Activated naive CD4-positive, alpha-beta T cell treated with anti-CD3 and anti-CD28 coated beads, Interleukin-2, amount 50 U/mL, for 16 hours (primary cell): ENCODE measurements around the gene ZC3H7A.

Source experiments
- DNase-seq: peaks from one replicate; pipeline ENCODE4 v3.0.0-alpha.2; 2020

ZC3H7A gene

GRCh38 chr16:11768849-11769248 is 28.2 kb downstream of the ZC3H7A start:
- no peak for DNase-seq

DNA sequence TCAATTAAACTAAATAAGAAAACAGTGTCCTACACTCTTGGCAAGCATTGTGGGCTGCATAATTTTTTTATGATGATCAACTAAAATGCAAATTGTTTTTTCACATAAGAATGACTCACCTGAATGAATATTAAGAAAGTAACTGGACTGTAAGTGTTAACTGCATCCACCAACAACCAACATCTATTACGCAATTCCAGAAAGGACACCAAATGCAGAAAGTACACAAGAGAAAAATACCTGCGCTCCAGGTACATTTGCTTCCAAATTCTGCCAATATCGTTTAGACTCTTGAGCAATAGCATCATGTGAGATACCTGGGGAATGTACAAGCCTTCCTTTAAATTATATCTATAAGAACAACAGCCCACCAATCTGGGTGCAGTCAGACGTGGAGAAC is 34.6 kb downstream of the ZC3H7A start:
- no peak for DNase-seq

GRCh38 chr16:11759997-11760396 is 37.1 kb downstream of the ZC3H7A start:
- no peak for DNase-seq

GRCh38 chr16:11759163-11759834 is 37.8 kb downstream of the ZC3H7A start:
- no peak for DNase-seq

DNA sequence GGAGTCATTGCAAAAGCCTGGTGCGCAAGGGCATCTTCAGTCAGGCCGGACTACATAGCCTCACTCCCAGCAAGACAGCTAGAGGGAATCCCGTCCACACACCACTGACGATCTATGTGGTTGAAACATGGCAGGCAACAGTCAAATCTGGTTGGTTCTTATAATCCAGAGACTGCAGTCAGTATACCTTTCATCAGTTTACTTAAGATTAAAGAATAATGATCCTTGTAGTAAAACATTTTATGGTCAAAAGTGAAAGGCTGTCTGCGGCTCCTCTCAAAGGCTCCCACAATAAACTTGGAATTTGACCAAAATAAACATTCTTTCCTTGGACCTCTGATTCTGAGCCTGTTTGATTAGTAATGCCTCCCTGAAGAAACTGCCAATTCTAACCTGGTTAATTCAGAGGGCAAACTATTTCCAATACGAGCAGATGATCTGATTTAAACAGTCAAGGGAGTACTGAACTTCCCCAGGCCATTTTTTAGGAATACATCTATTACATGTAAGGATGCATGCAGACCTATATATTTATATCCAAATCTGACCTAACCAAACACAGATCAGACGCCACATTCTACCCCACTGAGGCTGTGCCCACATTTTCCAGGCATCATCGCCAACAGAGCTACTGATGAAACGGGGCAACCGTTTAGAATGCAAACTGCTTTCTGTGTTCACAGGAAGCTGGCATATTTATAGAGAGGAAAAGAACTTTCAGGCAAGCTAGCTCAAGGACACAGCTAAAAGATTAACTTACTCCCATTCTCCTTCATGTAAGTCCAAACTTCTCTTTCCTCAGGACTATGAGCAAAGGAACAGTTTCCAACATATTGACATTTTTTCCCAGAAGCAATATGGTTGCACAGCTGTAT is 39.1 kb downstream of the ZC3H7A start:
- DNase-seq, result no peak

DNA sequence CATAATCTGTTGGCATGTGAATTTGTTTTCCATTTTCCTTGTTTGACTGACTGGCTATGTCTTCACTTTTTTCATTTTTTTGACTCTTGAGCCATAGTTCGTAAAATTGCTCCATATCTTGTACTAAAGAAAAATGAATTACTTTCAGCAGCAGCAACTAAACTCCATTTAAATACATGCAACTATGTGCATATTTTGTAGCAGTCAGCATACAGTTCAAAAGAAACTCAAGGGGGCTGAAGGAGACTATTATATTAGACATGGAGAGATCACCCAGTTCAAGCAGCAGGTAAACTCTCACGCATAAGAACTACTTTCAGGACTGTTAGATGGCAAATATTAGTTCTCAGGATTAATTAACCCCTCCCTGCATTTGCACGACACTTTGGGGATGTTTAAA is 40.8 kb downstream of the ZC3H7A start:
- no peak for DNase-seq

- no peak for DNase-seq
These were observed 41.9 kb downstream of the ZC3H7A start for GRCh38 chr16:11755022-11755760.

DNA sequence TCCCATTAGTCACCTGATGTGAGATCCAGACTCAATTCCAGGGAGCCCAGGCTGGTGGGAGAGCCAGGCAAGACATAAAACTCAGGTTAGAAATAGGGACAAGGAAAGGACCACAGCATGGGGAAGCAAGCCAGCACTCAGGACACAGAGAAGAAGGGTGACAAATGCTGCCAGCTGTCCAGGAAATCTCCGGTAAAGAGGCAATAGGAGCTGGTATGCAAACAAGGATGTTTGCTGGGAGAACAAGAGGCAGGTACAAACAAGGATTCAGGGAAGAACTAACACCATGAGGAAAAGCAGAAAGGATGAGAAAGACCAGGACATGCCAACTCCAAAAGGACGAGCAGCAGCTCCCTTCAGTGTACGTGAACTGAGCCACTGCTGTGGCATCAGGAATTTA is 44.2 kb downstream of the ZC3H7A start:
- DNase-seq, result no peak

GRCh38 chr16:11750056-11750455 is 47.0 kb downstream of the ZC3H7A start:
- DNase-seq, result no peak

DNA sequence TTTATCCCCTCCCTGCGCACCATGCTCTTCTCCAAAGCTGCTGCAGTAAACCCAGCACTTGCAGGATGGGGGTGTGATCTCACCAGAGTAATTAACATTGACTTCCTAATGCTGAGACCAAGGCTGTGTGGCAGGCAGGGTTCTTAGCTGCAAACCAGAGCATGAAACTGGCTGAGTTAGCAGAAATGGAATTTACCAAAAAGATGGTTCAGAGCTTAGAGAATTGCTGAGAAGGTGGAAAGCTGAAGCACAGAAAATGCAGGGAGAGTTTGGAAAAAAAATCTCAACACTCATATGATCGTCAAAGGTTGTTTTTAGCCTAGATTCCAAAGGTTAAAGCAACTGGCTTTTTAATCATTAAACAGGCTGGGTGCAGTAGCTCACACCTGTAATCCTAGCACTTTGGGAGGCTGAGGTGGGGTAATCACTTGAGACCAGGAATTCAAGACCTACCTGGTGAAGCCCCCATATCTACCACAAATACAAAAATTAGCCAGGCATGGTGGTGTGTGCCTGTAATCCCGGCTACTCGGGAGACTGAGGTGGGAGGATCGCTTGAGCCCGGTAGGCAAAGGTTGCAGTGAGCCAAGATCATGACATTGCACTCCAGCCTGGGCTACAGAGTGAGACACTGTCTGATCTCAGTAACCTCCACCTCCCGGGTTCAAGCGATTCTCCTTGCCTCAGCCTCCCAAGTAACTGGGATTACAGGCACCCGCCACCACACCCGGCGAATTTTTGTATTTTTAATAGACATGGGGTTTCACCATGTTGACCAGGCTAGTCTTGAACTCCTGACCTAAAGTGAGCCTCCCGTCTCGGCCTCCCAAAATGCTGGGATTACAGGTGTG is 48.4 kb downstream of the ZC3H7A start:
- no peak for DNase-seq

GRCh38 chr16:11747949-11748403 is 49.1 kb downstream of the ZC3H7A start:
- no peak for DNase-seq

GRCh38 chr16:11744075-11744470 is 53.0 kb downstream of the ZC3H7A start:
- DNase-seq, result no peak

DNA sequence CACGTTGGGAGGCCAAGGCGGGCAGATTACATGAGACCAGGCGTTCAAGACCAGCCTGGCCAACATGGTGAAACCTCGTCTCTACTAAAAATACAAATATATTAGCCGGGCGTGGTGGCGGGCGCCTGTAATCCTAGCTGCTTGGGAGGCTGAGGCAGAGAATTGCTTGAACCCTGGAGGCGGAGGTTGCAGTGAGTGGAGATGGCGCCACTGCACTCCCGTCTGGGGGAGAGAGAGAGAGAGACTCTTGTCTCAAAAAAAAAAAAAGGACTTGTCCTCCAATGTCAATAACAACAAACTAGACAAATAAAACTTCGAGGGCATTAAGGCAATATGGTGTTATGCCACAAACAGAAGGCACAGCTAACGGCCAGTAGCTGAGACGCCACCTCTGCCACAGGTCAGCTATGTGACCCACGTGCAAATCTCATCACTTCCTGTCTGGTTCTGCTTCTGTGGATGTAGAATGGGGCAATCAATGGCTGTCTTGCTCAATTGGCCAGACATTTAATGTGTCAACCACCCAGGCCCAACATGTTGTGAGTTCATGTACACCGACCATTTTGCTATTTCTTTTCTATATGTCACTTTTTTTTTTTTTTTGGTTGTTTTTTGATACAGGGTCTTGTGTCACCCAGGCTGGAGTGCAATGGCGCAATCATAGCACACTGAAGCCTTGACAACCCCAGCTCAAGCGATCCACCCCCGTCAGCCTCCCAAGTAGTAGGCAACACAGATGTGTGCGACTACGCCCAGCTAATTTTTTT is 53.6 kb downstream of the ZC3H7A start:
- peak; percentile 15 for DNase-seq

DNA sequence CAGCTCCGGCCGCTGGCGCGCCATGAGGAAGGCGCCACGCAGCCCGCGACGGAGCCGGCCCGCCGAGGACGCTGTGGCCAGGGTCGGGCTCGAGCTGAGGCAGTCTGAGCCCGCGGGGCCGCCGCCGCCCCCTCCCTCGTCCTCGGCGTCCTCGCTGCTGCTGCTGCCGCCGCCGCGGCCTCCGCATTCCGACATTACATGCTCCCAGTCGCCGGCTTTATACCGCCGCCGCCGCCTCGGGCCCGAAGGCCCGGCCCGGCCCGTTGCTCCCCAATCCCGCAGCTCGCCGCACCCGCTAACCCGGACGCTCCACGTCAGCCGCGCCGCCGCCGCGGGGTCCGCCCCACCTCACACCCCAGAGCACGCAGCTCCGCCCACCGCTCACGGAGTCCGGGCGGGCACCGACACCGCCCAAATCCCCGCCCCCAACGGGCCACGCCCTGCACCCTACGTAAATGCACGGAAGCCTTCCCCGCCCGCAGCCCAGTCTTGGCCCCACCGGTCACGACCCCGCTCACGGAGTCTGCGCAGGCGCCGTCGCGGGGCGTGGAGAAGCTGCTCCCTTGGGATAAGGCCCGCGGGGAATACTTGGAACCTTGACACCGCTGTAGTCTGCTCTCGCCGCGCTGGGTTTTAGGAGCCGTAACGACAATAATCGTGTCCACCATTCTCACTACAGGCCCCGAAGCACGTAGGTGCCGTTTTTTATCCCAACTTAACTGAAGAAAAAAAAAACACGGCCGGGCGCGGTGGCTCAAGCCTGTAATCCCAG is 54.3 kb downstream of the ZC3H7A start, which contains the start of gene TXNDC11:
TXNDC11 (minus strand) TSS at position 322 of the 772 bp plus-strand sequence; CDS start at position 195, 127 bp downstream.
- peak; percentile 99 for DNase-seq

DNA sequence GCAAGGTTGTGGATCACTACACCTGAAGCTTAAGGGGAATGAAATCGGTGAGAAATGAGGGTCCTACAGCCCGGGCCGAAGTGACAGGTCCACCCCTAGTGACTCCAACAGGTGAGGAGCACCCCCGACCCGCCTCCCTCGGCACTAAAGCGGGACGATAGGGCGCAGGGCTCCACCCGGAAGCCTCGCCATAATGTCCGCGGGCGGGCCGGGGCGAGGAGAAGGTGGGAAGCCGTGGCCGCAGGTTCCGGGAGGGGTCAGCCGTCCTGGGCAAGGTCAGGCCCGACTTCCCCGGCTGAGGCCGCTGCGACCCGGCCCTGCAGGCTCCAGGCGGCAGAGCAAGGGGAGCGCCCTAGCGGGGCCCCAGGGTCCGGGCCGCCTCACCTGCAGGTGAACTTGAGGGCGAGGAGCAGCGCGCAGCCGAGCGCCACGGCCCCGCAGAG is 54.9 kb downstream of the ZC3H7A start:
- peak; percentile 56 for DNase-seq

- no peak for DNase-seq
These were observed 56.5 kb downstream of the ZC3H7A start for GRCh38 chr16:11740567-11740966.

DNA sequence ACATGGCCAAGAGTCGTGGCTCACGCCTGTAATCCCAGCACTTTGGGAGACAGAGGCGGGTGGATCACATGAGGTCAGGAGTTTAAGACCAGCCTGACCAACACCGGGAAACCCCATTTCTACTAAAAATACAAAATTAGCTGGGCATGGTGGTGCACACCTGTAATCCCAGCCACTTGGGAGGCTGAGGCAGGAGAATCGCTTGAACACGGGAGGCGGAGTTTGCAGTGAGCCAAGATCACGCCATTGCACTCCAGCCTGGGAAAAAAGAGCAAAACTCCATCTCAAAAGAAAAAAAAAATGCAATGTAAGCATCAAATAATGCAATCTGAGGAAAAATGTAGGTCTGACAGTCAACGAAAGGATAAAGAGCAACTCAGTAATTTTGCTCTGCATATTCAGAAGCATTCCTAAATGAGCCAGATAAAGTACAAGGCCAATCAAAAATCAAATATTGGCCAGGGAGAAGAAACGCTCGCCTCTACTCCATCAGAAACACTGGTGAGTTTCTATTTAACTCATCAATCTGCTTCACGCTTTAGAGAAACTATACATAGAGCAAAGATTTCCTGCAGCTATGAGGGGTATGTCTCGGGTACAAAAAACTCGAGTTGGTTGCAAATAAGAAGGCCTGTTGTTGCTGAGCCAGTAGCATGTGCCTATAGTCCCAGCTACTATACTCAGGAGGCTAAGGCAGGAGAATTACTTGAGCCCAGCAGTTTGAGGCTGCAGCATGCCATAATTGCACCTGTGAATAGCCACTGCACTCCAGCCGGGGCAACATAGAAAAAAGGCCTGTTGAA is 58.1 kb downstream of the ZC3H7A start:
- no peak for DNase-seq

GRCh38 chr16:11737713-11738112 is 59.3 kb downstream of the ZC3H7A start:
- no peak for DNase-seq

DNA sequence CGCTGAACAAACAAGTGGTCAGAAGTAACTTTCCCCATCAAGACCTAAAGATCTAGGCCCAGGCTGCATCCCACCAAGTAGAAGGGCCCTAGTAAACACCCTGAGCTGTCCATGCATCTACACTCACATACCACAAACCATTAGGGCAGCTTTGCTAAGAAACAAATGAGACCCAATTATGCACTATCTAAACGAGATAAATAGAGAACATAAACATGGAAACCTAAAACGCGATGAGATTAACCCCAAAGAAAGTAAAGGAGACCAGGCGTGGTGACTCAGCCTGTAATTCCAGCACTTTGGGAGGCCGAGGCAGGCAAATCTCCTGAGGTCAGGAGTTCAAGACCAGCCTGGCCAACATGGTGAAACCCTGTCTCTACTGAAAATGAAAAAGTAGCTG is 60.2 kb downstream of the ZC3H7A start:
- DNase-seq, result no peak

GRCh38 chr16:11735787-11736186 is 61.3 kb downstream of the ZC3H7A start:
- DNase-seq, result no peak
